CD4-positive, alpha-beta T cell treated with Interleukin-4 for 4 hours (primary cell): Measurements from ENCODE around the gene KAZN.
"Not testable (repeated sequence)": the region's sequence is repeated elsewhere in the genome, so short reads cannot be mapped to it uniquely, and the experiment has no call there.

Experiments
- DNase-seq: peaks from one replicate; pipeline ENCODE4 v3.0.0-alpha.2; 2020

KAZN gene

GRCh38 chr1:14963791-14964710 is 365.6 kb downstream of the KAZN start:
- DNase-seq: not testable (repeated sequence)

DNA sequence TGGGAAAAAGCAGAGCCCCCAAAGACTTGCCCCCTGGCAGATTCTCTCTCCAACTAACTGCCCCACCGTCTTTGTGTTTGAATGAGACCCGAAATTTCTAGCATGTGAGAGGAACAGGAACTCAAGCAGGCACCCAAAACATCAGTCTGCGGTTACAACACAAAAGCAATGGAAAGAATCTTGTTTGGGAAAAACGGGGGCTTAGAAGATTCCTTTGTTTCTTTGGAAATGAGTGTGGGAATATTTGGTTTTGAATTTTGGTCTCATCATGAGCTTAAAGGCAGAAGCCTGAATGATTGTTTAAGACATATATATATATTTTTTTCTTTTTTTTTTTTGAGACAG is 366.2 kb downstream of the KAZN start:
- DNase-seq: no peak

- no peak for DNase-seq
Measured at GRCh38 chr1:14968251-14968851, 369.9 kb downstream of the KAZN start.

DNA sequence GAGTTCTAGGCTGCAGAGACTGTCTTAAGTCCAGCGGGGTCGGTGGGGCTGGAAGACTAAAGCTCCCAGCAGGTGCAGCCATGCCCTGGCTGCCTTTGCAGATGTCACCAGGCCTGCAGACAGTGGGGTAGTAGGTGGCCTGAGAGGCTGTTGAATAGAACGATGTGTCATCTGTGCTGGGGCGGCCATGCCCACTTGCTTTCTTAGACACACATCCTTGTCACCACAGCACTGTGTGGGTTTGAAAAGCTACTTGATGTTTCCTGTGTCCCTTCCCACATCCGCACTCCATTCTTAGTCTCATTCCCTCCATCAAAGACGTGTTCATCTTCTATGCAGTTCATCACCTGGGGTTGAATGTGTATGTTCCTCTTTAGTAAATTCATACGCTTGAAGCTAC is 370.5 kb downstream of the KAZN start:
- DNase-seq: no peak

- no peak for DNase-seq
Measured at GRCh38 chr1:14970115-14970798, 371.8 kb downstream of the KAZN start.

DNA sequence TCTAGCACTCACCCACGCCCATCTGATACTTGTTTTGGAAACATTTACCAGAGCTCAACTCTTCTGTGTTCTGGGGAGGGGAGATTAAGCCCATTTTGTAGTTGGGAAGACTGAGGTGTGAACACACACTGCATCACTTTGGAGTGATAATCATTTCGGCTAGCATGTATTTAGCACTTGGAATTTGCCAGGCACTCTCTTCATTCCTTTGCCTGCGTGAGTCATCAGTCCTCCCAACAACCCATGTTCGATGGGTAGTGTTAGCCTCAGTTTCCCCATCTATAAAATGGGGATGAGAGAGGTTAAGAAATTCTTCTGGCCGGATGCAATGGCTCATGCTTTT is 372.3 kb downstream of the KAZN start:
- DNase-seq: no peak

DNA sequence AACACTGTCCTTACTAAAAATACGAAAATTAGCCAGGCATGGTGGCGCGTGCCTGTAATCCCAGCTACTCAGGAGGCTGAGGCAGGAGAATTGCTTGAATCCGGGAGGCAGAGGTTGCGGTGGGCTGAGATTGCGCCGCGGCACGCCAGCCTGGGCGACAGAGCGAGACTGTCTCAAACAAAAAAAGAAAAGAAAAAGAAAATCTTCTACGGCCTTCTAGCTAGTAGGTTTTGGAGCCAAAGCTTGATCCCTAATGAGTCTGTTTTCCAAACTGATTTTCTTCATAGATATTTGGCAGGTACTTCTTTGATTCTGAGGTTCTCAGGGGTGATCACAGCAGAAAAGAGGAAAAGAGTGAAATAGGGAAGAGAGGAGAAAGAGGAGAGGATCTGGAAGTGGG is 372.7 kb downstream of the KAZN start:
- DNase-seq: no peak

DNA sequence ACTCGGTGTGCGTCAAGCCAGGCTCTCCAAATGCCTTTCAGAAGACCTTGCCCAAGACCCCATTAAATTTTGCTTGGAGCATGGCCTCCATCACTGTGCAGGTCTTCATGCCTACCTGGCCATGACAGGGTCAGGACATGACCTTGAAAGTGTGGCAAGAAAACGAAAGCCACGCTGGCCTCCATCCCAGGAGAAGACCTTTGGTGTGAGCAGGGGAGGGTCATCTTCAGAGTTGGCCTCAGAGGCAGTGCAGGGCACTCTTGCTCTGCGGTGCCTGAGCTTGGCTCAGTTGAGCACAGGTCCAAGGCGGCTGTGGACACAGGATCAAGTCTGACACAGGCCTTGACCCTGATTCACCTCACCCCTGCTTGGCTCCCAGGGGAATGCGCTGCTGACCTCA is 373.6 kb downstream of the KAZN start:
- DNase-seq: no peak

GRCh38 chr1:14973773-14974172 is 375.3 kb downstream of the KAZN start:
- no peak for DNase-seq

DNA sequence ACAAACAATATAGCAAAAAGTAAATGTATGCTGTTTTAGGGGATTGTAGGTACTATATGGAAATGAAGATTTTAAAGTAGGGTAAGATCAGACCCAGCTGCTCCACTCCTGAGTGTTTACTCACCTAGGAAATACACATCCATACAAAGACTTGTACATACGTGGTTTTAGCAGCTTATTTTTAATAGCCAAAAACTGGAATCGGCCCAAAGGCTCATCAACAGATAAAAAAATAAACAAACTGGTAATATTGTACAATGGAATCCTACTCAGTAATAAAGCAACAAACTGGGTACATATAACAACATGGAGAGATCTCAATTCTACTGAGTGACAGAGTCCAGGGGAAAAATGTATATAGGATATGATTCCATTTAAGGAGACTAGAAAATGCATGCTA is 375.9 kb downstream of the KAZN start:
- DNase-seq: no peak

GRCh38 chr1:14975119-14975518 is 376.6 kb downstream of the KAZN start:
- no peak for DNase-seq

DNA sequence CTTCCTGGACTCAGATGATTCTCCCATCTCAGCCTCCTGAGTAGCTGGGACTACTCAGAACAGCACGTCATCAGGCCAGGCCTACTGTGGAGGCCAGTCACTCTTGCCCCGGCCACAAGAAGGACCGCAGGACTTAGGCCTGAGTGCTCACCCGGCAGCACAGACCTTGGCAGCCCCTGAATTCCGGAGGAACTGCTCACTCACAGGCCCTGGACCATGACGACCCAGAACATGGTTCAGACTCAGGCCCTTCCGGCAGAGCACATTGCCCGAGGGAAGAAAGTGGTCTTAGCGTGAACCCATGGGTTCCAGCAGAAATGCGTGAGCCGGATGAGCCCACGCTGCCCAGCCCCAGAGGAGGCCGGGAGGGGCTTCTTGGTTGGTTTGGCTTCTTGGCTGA is 377.8 kb downstream of the KAZN start:
- no peak for DNase-seq

DNA sequence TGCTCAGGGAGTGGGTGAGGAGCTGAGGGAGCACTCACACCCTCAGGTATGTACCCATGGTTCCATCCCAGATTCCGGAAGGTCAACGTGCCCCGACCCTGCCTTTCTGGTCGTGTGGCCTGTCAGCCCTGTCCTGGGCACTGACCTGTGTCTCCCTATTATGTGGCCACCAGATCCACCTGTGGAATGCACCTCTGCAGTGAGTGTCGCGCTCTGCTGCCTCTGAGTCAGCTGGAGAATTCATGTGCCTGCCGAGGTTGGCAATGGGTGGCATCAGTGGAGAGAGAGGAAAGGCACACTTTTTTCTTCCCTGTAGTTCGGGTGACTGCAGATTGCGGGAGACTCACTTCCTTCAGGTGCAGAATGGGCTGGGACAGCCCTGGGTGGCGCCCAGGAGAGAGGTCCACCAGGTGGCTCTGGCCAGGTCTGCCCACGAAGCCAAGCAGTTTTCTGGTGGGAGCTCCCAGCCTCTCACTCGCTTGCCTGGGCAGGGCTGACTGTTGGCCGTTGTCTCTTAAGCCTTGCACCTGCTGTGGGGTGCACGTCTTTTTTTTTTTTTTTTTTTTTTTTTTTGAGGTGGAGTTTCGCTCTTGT is 378.9 kb downstream of the KAZN start:
- no peak for DNase-seq

GRCh38 chr1:14980621-14981218 is 382.2 kb downstream of the KAZN start:
- DNase-seq: no peak

- no peak for DNase-seq
Measured at GRCh38 chr1:14982029-14982428, 383.5 kb downstream of the KAZN start.

- DNase-seq: no peak
Measured at GRCh38 chr1:14983277-14983676, 384.8 kb downstream of the KAZN start.

DNA sequence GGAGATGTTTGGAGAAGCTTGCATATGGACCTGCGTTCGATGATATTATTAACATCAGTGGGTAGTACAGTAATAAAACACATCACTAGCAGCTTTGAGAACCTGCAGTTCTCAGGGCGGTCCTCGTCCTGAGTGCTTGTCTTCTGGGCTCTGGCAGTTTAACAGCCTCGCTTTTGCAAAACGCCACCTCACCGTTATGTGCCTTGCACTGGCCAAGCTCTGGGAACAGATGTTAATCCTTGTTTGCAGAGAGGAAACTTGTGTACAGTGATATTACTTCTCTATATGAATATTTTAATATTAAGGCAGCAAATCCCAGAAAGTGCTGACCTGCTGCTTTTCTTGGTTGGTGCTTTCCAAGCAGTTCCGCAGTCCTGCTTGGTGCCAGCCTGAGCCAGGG is 387.7 kb downstream of the KAZN start:
- no peak for DNase-seq

- DNase-seq: no peak
Measured at GRCh38 chr1:14987829-14988603, 389.5 kb downstream of the KAZN start.

DNA sequence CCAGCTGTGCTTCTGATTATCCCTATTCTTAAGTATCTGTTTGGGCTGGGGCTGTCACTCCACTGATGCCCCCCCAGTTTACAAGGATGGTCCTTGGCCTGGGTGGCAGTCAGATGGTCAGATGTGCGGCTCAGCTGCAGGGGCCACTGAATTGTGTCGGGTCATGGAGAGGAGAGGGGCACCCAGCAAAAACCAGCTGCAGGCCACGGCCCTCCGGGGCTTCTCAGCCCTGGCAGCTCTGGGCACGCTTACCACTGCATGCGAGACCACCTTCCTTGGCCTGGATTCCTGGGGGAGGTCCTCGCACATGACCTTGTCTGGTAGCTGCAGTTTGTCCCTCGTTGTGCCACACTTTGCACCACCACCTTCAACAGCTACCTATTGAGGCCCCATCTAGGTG is 390.2 kb downstream of the KAZN start:
- no peak for DNase-seq

GRCh38 chr1:14989931-14990728 is 391.6 kb downstream of the KAZN start:
- DNase-seq: no peak

DNA sequence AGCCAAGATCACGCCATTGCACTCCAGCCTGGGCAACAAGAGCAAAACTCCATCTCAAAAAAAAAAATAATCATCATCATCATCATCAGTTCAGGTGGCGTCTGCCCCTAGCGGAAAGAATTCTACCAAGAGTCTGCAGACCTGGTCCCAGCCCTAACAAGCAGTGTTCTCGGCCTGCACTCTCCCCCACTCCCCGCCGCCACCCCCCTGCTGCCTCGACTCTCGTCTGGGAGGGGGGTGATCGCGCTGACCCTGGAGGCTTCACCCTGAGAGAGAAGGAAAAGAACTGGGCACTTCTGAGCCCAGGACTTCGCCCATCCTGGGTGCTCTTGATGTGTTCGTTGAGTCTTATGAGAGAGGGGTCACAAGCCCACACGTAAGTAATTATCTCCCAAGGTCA is 394.9 kb downstream of the KAZN start:
- no peak for DNase-seq

GRCh38 chr1:14994148-14994547 is 395.7 kb downstream of the KAZN start:
- no peak for DNase-seq
